HepG2 (cell line): ENCODE measurements around the gene PKMYT1. TPM values are rescaled to one million over a fixed set of nuclear protein-coding genes. Genes with fewer than 3 reads are reported as not detected.
A peak's percentile ranks its signal among the peaks of the same experiment; 100 is the strongest.

Experiments used
- ATAC-seq: fragments of 200-7000 bp; cut with Tn5 transposase; 3 replicates; pipeline ENCODE4 v1.9.1; 2020; ENCODE audit warnings: mild to moderate bottlenecking, moderate library complexity
- BruUV-seq: library from RNA; stranded (reverse); fragments of 400-500 nt; replicated peaks from 2 replicates; lab custom pipeline; 2021; lab: Mats Ljungman, UMichigan
- CTCF ChIA-PET: fragments of 300-600 bp; formaldehyde crosslinking; extraction: SDS; loops from one replicate; lab custom pipeline; 2021; ENCODE audit warnings: low total read pairs, inconsistent platforms, low intra/inter-chr PET ratio; lab: Yijun Ruan, JAX
- POLR2A ChIA-PET: fragments of 350-600 bp; sonication (Branson Sonifier 250); formaldehyde crosslinking; loops from one replicate; lab custom pipeline; 2020; ENCODE audit warnings: antibody characterized with exemption, inconsistent platforms; lab: Yijun Ruan, JAX
- DNase-seq: peaks from one replicate; pipeline ENCODE4 v3.0.0-alpha.2; 2015; ENCODE audit warnings: low spot score
- FAIRE-seq: peaks from 3 replicates; lab custom pipeline; 2011; peaks lifted over from hg19 to GRCh38; lab: Jason Lieb, UNC
- H2AFZ ChIP-seq: one replicate; pipeline ENCODE4 v1.6.1; 2011; ENCODE audit warnings: low read length, inconsistent platforms
- H3K27ac ChIP-seq: fragments of 300-600 bp; 3 replicates; pipeline ENCODE4 v1.8.0; 2011; ENCODE audit warnings: mixed run types, mild to moderate bottlenecking, mixed read lengths, low read length, inconsistent platforms; ENCODE audit not compliant: insufficient read depth; ENCODE audit errors: extremely low read length
- H3K27me3 ChIP-seq, 2 experiments: fragments of 200-600 bp in 1 of 2; 2 replicates in 1 of 2; 3 replicates in 1 of 2; pipeline versions ENCODE4 v1.6.0 to v1.8.0; 2011; ENCODE audit warnings: low read length in 2 of 2, mild to moderate bottlenecking in 2 of 2, moderate library complexity in 2 of 2, inconsistent platforms in 1 of 2; ENCODE audit not compliant: insufficient read depth in 2 of 2, control insufficient read depth in 1 of 2
- H3K36me3 ChIP-seq, 2 experiments: fragments of 200-600 bp in 1 of 2; replicated peaks in 1 of 2; 2 replicates in 1 of 2; 3 replicates in 1 of 2; pipeline versions ENCODE4 v1.5.1 to v1.8.0; 2011; ENCODE audit warnings: low read length in 2 of 2, inconsistent platforms in 1 of 2; ENCODE audit not compliant: insufficient read depth in 2 of 2, control insufficient read depth in 1 of 2
- H3K4me1 ChIP-seq: 2 replicates; pipeline ENCODE4 v1.5.1; 2012; ENCODE audit warnings: low read length, inconsistent platforms; ENCODE audit not compliant: insufficient read depth
- H3K4me2 ChIP-seq: 2 replicates; pipeline ENCODE4 v1.6.0; 2011; ENCODE audit warnings: low read depth, low read length, inconsistent platforms
- H3K4me3 ChIP-seq, 3 experiments: fragments of 200-600 bp in 1 of 3; sonication (generic), shearing (Covaris generic) in 1 of 3; replicated peaks in 1 of 3; 2 replicates each; pipeline ENCODE4 v1.5.1; 2011 to 2016; ENCODE audit warnings: low read length in 3 of 3, inconsistent platforms in 2 of 3, low read depth in 2 of 3, mild to moderate bottlenecking in 2 of 3, control low read depth in 1 of 3, mixed read lengths in 1 of 3; ENCODE audit not compliant: insufficient read depth in 1 of 3
- H3K79me2 ChIP-seq: one replicate; pipeline ENCODE4 v1.6.1; 2011; ENCODE audit warnings: low read length, inconsistent platforms; ENCODE audit not compliant: insufficient read depth
- H3K9ac ChIP-seq: 2 replicates; pipeline ENCODE4 v1.6.0; 2011; ENCODE audit warnings: mild to moderate bottlenecking, low read depth, low read length, inconsistent platforms; ENCODE audit not compliant: insufficient read depth
- H3K9me3 ChIP-seq: 2 replicates; pipeline ENCODE4 v1.5.1; 2012; ENCODE audit warnings: mild to moderate bottlenecking, low read length
- H4K20me1 ChIP-seq: 2 replicates; pipeline ENCODE4 v1.6.0; 2011; ENCODE audit warnings: inconsistent platforms, mild to moderate bottlenecking, low read length, moderate library complexity; ENCODE audit not compliant: insufficient read depth
- ARNT2 ChIP-seq: sonication (generic); formaldehyde crosslinking; IDR thresholded peaks from 2 replicates; pipeline ENCODE4 v1.8.0; 2022; ENCODE audit warnings: mild to moderate bottlenecking, low read depth, missing genetic modification reagents, moderate library complexity
- CCDC6 ChIP-seq: sonication (generic); formaldehyde crosslinking; IDR thresholded peaks from 2 replicates; pipeline ENCODE4 v1.8.1; 2022; ENCODE audit warnings: mild to moderate bottlenecking, missing genetic modification reagents, moderate library complexity
- ELF3 ChIP-seq: IDR thresholded peaks from 2 replicates; pipeline ENCODE4 v1.6.1; 2016; ENCODE audit warnings: missing genetic modification reagents, missing compliant biosample characterization
- KDM3A ChIP-seq: IDR thresholded peaks from 2 replicates; pipeline ENCODE4 v1.6.1; 2018; ENCODE audit warnings: low read depth, missing compliant biosample characterization
- KLF15 ChIP-seq: sonication (generic); formaldehyde crosslinking; IDR thresholded peaks from 2 replicates; pipeline ENCODE4 v1.8.1; 2023; ENCODE audit warnings: borderline replicate concordance, mild to moderate bottlenecking, inconsistent platforms, missing genetic modification reagents, mixed read lengths
- NONO ChIP-seq, 2 experiments: fragments of 450-650 bp in 1 of 2; sonication (generic) in 1 of 2; formaldehyde crosslinking in 1 of 2; IDR thresholded peaks in 1 of 2; conservative IDR thresholded peaks in 1 of 2; 2 replicates each; pipeline versions ENCODE4 v1.6.1 to v1.8.0; 2017 to 2022; ENCODE audit warnings: mild to moderate bottlenecking in 1 of 2, missing genetic modification reagents in 1 of 2, moderate library complexity in 1 of 2
- NR2F1 ChIP-seq, 2 experiments: fragments of 450-650 bp in 1 of 2; formaldehyde crosslinking in 1 of 2; IDR thresholded peaks; 2 replicates each; pipeline versions ENCODE4 v1.5.0 to v1.6.1; 2016 to 2020; ENCODE audit warnings: mild to moderate bottlenecking in 1 of 2, missing compliant biosample characterization in 1 of 2, missing genetic modification reagents in 1 of 2, moderate library complexity in 1 of 2
- POLR2AphosphoS2 ChIP-seq: IDR thresholded peaks from 2 replicates; pipeline ENCODE4 v1.6.1; 2011; ENCODE audit warnings: low read depth, low read length, improper control_type of control experiment
- SP140L ChIP-seq: sonication (generic); formaldehyde crosslinking; IDR thresholded peaks from 2 replicates; pipeline ENCODE4 v1.4.0; 2020; ENCODE audit warnings: missing genetic modification reagents, borderline replicate concordance
- ZC3H4 ChIP-seq: sonication (generic); formaldehyde crosslinking; IDR thresholded peaks from 2 replicates; pipeline ENCODE4 v1.4.0; 2020; ENCODE audit warnings: missing genetic modification reagents, borderline replicate concordance
- ZEB1 ChIP-seq: IDR thresholded peaks from 2 replicates; pipeline ENCODE4 v1.6.1; 2012; ENCODE audit warnings: mild to moderate bottlenecking, low read depth, inconsistent platforms; ENCODE audit not compliant: insufficient replicate concordance
- ZFP36 ChIP-seq: fragments of 150-350 bp; IDR thresholded peaks from 2 replicates; pipeline ENCODE4 v1.6.1; 2018; ENCODE audit warnings: borderline replicate concordance, low read length, low read depth; ENCODE audit not compliant: partially characterized antibody
- ZMYM2 ChIP-seq: sonication (generic); formaldehyde crosslinking; IDR thresholded peaks from 2 replicates; pipeline ENCODE4 v1.8.0; 2022; ENCODE audit warnings: mild to moderate bottlenecking, missing genetic modification reagents
- ZNF552 ChIP-seq: sonication (generic); formaldehyde crosslinking; IDR thresholded peaks from 2 replicates; pipeline ENCODE4 v1.9.0; 2022; ENCODE audit warnings: missing genetic modification reagents, mild to moderate bottlenecking, borderline replicate concordance
- ZNF577 ChIP-seq: sonication (generic); formaldehyde crosslinking; IDR thresholded peaks from 2 replicates; pipeline ENCODE4 v1.4.0; 2020; ENCODE audit warnings: mild to moderate bottlenecking, low read depth, missing genetic modification reagents, borderline replicate concordance
- ZNF607 ChIP-seq: sonication (generic); formaldehyde crosslinking; IDR thresholded peaks from 2 replicates; pipeline ENCODE4 v1.5.1; 2020; ENCODE audit warnings: missing genetic modification reagents, mild to moderate bottlenecking, borderline replicate concordance
- ZNF703 ChIP-seq: sonication (generic); formaldehyde crosslinking; IDR thresholded peaks from 2 replicates; pipeline ENCODE4 v1.5.1; 2020; ENCODE audit warnings: missing genetic modification reagents, mild to moderate bottlenecking, moderate library complexity, borderline replicate concordance
- ZNF773 ChIP-seq: sonication (generic); formaldehyde crosslinking; IDR thresholded peaks from 2 replicates; pipeline ENCODE4 v1.4.0; 2020; ENCODE audit warnings: missing genetic modification reagents, borderline replicate concordance
- ZNF850 ChIP-seq: sonication (generic); formaldehyde crosslinking; conservative IDR thresholded peaks from 2 replicates; pipeline ENCODE4 v1.9.0; 2021; ENCODE audit warnings: mild to moderate bottlenecking, missing genetic modification reagents
- WGBS: methylation state at CpG from one replicate; pipeline ENCODE4 v1.1.6; 2017; ENCODE audit warnings: low lambda C conversion rate; 5-methylcytosine and 5-hydroxymethylcytosine counted together
- in situ Hi-C: cut with HindIII; loops from 2 replicates; pipeline ENCODE4 v1.10.0; 2017; ENCODE audit warnings: low pct_unique_long_range_greater_than_20kb; ENCODE audit not compliant: extremely low pct_ligation_motif_present
- intact Hi-C: fragments of 100-400 bp; cut with micrococcal nuclease; formaldehyde crosslinking; loops from one replicate; pipeline ENCODE4 v1.10.0; 2022; ENCODE audit not compliant: unreplicated experiment
- polyA plus RNA-seq, 8 experiments: library from polyadenylated mRNA; depleted of rRNA in 3 of 8; stranded (reverse) in 7 of 8; unstranded in 1 of 8; fragments of >200 nt; fragmentation: Illumina TruSeq in 4 of 8; extraction: Trizol in 4 of 8; gene quantifications; 2 replicates each; pipeline versions ENCODE4 v1.2.1 to v1.2.3, GENCODE V29; 2011 to 2016; ENCODE audit warnings: low read depth in 4 of 8, missing spikeins in 1 of 8, mixed read lengths in 1 of 8; ENCODE audit not compliant: insufficient read depth in 1 of 8
- total RNA-seq, 5 experiments: library from RNA; depleted of rRNA; stranded (reverse); fragments of >200 nt; fragmentation: Illumina TruSeq; extraction: Trizol; gene quantifications; 2 replicates each; pipeline ENCODE4 v1.2.3, GENCODE V29; 2016; ENCODE audit warnings: low read depth in 1 of 5
- TF ChIP-seq, protein P1 (sequence below): sonication (generic); formaldehyde crosslinking; conservative IDR thresholded peaks from 2 replicates; pipeline ENCODE4 v1.5.0; 2020; ENCODE audit warnings: missing genetic modification reagents
- TF ChIP-seq, protein P2 (sequence below): sonication (generic); formaldehyde crosslinking; IDR thresholded peaks from 2 replicates; pipeline ENCODE4 v1.5.0; 2020; ENCODE audit warnings: missing genetic modification reagents
- TF ChIP-seq, protein P3 (sequence below): sonication (generic); formaldehyde crosslinking; IDR thresholded peaks from 2 replicates; pipeline ENCODE4 v1.8.1; 2023; ENCODE audit warnings: mild to moderate bottlenecking, missing genetic modification reagents, borderline replicate concordance

The PKMYT1 gene
- total and polyA plus RNA-seq, 2 of the 13 experiments (the other 11 are each of a cell fraction or from before 2014, with no cell fraction given): 7.0 to 27.8 TPM

DNA sequence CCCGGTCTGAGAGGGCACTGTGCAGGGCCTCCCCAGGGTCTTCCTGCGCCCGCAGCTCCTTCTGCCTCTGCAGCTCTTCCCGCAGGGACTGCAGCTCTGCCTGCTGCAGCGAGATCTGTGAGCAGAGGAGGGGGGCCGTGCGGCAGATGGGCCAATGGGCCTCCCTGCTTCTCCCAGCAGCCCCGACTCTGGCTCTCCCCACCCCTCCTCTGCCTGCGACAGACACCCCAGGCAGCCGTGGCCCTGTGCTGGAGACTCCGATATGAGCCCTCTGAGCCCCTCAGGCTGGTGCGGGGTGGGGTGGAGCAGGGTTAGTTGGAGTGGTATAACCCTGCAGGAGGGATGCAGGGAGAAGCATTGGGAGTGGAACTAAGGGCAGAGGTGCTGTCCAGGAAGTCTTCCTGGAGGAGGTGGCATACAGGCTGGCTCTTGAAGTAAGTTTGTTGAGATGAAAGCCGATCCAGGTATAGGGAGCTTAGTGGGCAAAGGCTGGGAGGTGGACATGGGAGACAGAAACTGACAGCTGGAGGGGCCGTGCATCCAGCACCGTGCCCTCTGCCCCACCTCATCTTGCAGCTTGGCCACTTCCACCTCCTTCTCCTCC, 48.6 kb upstream of the PKMYT1 start:
- WGBS: 42% methylated on average over 11 of the region's 15 CpGs
- TF ChIP-seq NONO (IDR thresholded peaks at IDR 0.05) (no peak), NONO (CRISPR knock-in tag; conservative IDR thresholded peaks at IDR 0.05) (0 out of 2 replicates have a peak, but pooled peaks have one; percentile 3), ZNF552 (CRISPR knock-in tag) (no peak), ZMYM2 (CRISPR knock-in tag) (no peak), CCDC6 (CRISPR knock-in tag) (no peak), ELF3 (CRISPR knock-in tag) (no peak), ARNT2 (CRISPR knock-in tag) (no peak; the same call in 1 of the 2 replicates), ZC3H4 (CRISPR knock-in tag) (no peak), ZNF577 (CRISPR knock-in tag) (no peak), KDM3A (CRISPR knock-in tag) (no peak), ZNF850 (CRISPR knock-in tag) (no peak), ZNF703 (CRISPR knock-in tag) (no peak), POLR2AphosphoS2 (peak; percentile 36), KLF15 (no peak), ZEB1 (no peak), ZFP36 (peak; percentile 70), ZNF607 (CRISPR knock-in tag) (no peak), NR2F1 (CRISPR knock-in tag; IDR thresholded peaks at IDR 0.05) (0 out of 4 replicates have a peak, but pooled peaks of 1 of the 2 experiments have one; percentile 10), SP140L (CRISPR knock-in tag) (no peak), ZNF773 (CRISPR knock-in tag) (no peak)
- TF ChIP-seq, protein P1, sequence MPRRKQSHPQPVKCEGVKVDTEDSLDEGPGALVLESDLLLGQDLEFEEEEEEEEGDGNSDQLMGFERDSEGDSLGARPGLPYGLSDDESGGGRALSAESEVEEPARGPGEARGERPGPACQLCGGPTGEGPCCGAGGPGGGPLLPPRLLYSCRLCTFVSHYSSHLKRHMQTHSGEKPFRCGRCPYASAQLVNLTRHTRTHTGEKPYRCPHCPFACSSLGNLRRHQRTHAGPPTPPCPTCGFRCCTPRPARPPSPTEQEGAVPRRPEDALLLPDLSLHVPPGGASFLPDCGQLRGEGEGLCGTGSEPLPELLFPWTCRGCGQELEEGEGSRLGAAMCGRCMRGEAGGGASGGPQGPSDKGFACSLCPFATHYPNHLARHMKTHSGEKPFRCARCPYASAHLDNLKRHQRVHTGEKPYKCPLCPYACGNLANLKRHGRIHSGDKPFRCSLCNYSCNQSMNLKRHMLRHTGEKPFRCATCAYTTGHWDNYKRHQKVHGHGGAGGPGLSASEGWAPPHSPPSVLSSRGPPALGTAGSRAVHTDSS (CRISPR knock-in tag): no peak
- TF ChIP-seq, protein P2, sequence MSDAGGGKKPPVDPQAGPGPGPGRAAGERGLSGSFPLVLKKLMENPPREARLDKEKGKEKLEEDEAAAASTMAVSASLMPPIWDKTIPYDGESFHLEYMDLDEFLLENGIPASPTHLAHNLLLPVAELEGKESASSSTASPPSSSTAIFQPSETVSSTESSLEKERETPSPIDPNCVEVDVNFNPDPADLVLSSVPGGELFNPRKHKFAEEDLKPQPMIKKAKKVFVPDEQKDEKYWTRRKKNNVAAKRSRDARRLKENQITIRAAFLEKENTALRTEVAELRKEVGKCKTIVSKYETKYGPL: no peak
- TF ChIP-seq, protein P3, sequence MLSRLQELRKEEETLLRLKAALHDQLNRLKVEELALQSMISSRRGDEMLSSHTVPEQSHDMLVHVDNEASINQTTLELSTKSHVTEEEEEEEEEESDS (CRISPR knock-in tag): no peak

More for the DNA sequence above, 48.6 kb upstream of the PKMYT1 start:
- intact Hi-C loops: no loop called here
- peaks cover 5% of the 10 kb centered on the region; the same call in 1 of the 2 replicates for H4K20me1 ChIP-seq
- FAIRE-seq (no peak), ATAC-seq (0 out of 3 replicates have a peak, but pooled peaks have one; percentile 1), DNase-seq (no peak)
- no peaks in the 10 kb centered on the region for H3K9me3 ChIP-seq
- H3K4me2 ChIP-seq: peak overlapping the region; percentile 75
- H3K9ac ChIP-seq: 0 out of 2 replicates have a peak overlapping the region, but pooled peaks have one; percentile 0
- H2AFZ ChIP-seq: no peak overlapping the region
- ChIA-PET POLR2A (interaction anchor here (0.8 to 18.8 kb wide), 13 partner anchors 9 to 106 kb away, joined by 3 to 750 read pairs (median 6); partner anchors contain the start of genes CLDN9, IL32, KREMEN2 and PKMYT1), CTCF (interaction anchor here (1.1 to 1.7 kb wide), 3 partner anchors 11 to 28 kb away, joined by 3 to 11 read pairs (median 5); partner anchors contain the start of gene CLDN6)
- H3K4me1 ChIP-seq: peaks cover 32% of the 10 kb centered on the region
- H3K36me3 ChIP-seq: peaks cover 16 to 17% of the 10 kb centered on the region in 2 experiments; a peak in 4 of 5 replicates
- in situ Hi-C loops: no loop called here
- BruUV-seq: no TSS peak
- H3K27me3 ChIP-seq: peaks cover 9 to 51% of the 10 kb centered on the region in 2 experiments
- no peaks in the 10 kb centered on the region for H3K79me2 ChIP-seq
- no peak overlapping the region for H3K27ac ChIP-seq
- peak overlapping the region in 2 of 3 experiments; percentile 10 to 61; a peak in 1 of 6 replicates for H3K4me3 ChIP-seq
